ENCODE measurements around the gene PRKCB. TPM values are rescaled to one million over a fixed set of nuclear protein-coding genes. Genes with fewer than 3 reads are reported as not detected.

The PRKCB gene
- total and polyA plus RNA-seq, 2 experiments from 2014 or later = 3.7 to 16.4 TPM

DNA sequence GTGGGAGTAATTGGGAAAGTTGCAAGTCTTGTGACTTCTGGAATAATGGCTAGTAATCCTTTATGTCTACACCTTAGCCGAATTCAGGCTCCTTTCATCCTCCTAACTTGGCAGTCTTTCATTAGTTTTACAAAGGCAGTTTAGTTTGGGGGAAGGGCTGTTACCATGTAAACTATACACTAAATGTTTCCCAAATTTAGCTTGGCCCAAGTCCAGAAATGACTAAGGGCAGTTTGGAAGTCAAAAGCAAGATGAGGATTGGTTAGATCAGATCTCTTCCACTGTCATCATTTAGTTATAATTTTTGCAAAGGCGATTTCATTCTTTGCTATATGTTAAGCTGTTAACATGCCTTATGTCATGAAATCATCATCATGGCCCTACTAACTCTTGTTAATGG lies 304.9 kb downstream of the PRKCB start:
- Mint-ChIP-seq H3K27me3 (ENCODE audit: insufficient read depth, low read depth, poor library complexity) (peaks cover 13% of the 10 kb centered on the region), H3K9me3 (peaks cover 23% of the 10 kb centered on the region), H3K27ac (peak overlapping the region; percentile 99), H3K4me3 (no peak overlapping the region), H3K36me3 (ENCODE audit: low read depth) (peaks cover 16% of the 10 kb centered on the region; the same call in 2 of the 3 replicates), H3K4me1 (peaks cover 46% of the 10 kb centered on the region)
- peaks cover 21% of the 10 kb centered on the region for H3K4me1 ChIP-seq (ENCODE audit: insufficient read depth)
- H4K20me1 ChIP-seq (replicated peaks; ENCODE audit: insufficient read depth) = no peaks in the 10 kb centered on the region
- H3K27me3 ChIP-seq (ENCODE audit: insufficient read depth) = no peaks in the 10 kb centered on the region
- no peak overlapping the region for H2AFZ ChIP-seq
- ATAC-seq = no peak
- no peak for DNase-seq (ENCODE audit: low spot score)
- no peak overlapping the region for H3K27ac ChIP-seq (ENCODE audit: low read depth)
- H3K9me2 ChIP-seq (ENCODE audit: insufficient read depth) = no peaks in the 10 kb centered on the region
- H3K36me3 ChIP-seq (ENCODE audit: insufficient read depth) = no peaks in the 10 kb centered on the region
- no peak overlapping the region for H3K4me2 ChIP-seq
- H3F3A ChIP-seq (replicated peaks; ENCODE audit: low read depth) = no peaks in the 10 kb centered on the region
- TF ChIP-seq REST (IDR thresholded peaks at IDR 0.05; ENCODE audit: unreplicated experiment) = no peak
- TF ChIP-seq CREB1 (CRISPR knock-in tag; IDR thresholded peaks at IDR 0.05; ENCODE audit: low read depth) = no peak
- TF ChIP-seq ZNF462 (CRISPR knock-in tag; IDR thresholded peaks at IDR 0.05) = no peak
- TF ChIP-seq NANOG (IDR thresholded peaks at IDR 0.05; ENCODE audit: borderline replicate concordance) = no peak
- no peaks in the 10 kb centered on the region for H3K79me2 ChIP-seq (replicated peaks; ENCODE audit: insufficient read depth)
- no peak overlapping the region for H3K4me3 ChIP-seq
